Transverse colon (tissue), 4 donors: ENCODE measurements around the gene ZBTB20. TPM values are rescaled to one million over a fixed set of nuclear protein-coding genes. Genes with fewer than 3 reads are reported as not detected.
A peak's percentile ranks its signal among the peaks of the same experiment; 100 is the strongest.

Experiments
- DNase-seq: peaks from one replicate; pipeline ENCODE4 v3.0.0-alpha.2; 2019
- H3K27ac ChIP-seq, 4 donors: fragments of 200-600 bp; sonication (generic); 2 replicates each; pipeline ENCODE4 v1.5.1; 2016 to 2018; ENCODE audit warnings: inconsistent platforms in 4 of 4
- H3K27me3 ChIP-seq: fragments of 200-600 bp; sonication (generic); 2 replicates; pipeline ENCODE4 v1.5.1; 2017; ENCODE audit warnings: inconsistent platforms
- H3K36me3 ChIP-seq, 4 donors: fragments of 200-600 bp; sonication (generic); 2 replicates each; pipeline ENCODE4 v1.5.1; 2017 to 2019; ENCODE audit warnings: inconsistent platforms in 4 of 4
- H3K4me1 ChIP-seq, 4 donors: fragments of 200-600 bp; sonication (generic); 2 replicates each; pipeline ENCODE4 v1.5.1; 2017 to 2020; ENCODE audit warnings: inconsistent platforms in 4 of 4
- H3K4me3 ChIP-seq, 4 donors: fragments of 200-600 bp; sonication (generic); 1 replicate in 1 of 4; 2 replicates in 3 of 4; pipeline versions ENCODE4 v1.5.1 to v1.6.1; 2017 to 2019; ENCODE audit warnings: inconsistent platforms in 4 of 4
- H3K9me3 ChIP-seq, 2 donors: fragments of 200-600 bp; sonication (generic); 2 replicates each; pipeline ENCODE4 v1.5.1; 2017 to 2019; ENCODE audit warnings: inconsistent platforms in 2 of 2
- CTCF ChIP-seq, 5 experiments: fragments of 200-600 bp in 3 of 5; fragments of 450-650 bp in 2 of 5; sonication (generic) in 3 of 5; IDR thresholded peaks; 1 replicate in 2 of 5; 2 replicates in 3 of 5; pipeline ENCODE4 v1.5.1; 2016 to 2017; ENCODE audit warnings: antibody characterized with exemption in 5 of 5, inconsistent platforms in 3 of 5, mild to moderate bottlenecking in 2 of 5, moderate library complexity in 1 of 5
- EP300 ChIP-seq: sonication (generic); formaldehyde crosslinking; IDR thresholded peaks from one replicate; pipeline ENCODE4 v1.6.1; 2017; ENCODE audit warnings: antibody characterized with exemption, low read depth
- POLR2A ChIP-seq: fragments of 450-650 bp; IDR thresholded peaks from one replicate; pipeline ENCODE4 v1.6.1; 2016; ENCODE audit warnings: antibody characterized with exemption, mild to moderate bottlenecking, moderate library complexity
- POLR2AphosphoS5 ChIP-seq, 3 donors: sonication (generic); formaldehyde crosslinking; IDR thresholded peaks; one replicate each; pipeline ENCODE4 v1.6.1; 2016; ENCODE audit warnings: antibody characterized with exemption in 3 of 3
- WGBS, 2 donors: methylation state at CpG; one replicate each; pipeline ENCODE4 v1.1.5; 2018; ENCODE audit warnings: low coverage in 1 of 2; 5-methylcytosine and 5-hydroxymethylcytosine counted together
- in situ Hi-C, 4 donors: fragments of 200-750 bp; cut with MboI; loops; one replicate each; pipeline versions ENCODE4 v1.15.0 to v1.15.1; 2017; ENCODE audit warnings: low sequenced_read_pairs in 3 of 4, low pct_ligation_motif_present in 1 of 4, low pct_unique_long_range_greater_than_20kb in 1 of 4
- intact Hi-C: fragments of 100-400 bp; cut with DNase I; formaldehyde crosslinking; loops from one replicate; pipeline ENCODE4 v1.15.1; 2023; ENCODE audit warnings: low total_unique reads
- total RNA-seq, 4 donors: library from RNA; depleted of rRNA; stranded (reverse); fragments of >200 nt; gene quantifications; one replicate each; pipeline ENCODE4 v1.1.0, GENCODE V29; 2016

Gene ZBTB20
- total RNA-seq, 4 donors from 2014 or later: 44.6 to 50.5 (median 46.4) TPM

DNA sequence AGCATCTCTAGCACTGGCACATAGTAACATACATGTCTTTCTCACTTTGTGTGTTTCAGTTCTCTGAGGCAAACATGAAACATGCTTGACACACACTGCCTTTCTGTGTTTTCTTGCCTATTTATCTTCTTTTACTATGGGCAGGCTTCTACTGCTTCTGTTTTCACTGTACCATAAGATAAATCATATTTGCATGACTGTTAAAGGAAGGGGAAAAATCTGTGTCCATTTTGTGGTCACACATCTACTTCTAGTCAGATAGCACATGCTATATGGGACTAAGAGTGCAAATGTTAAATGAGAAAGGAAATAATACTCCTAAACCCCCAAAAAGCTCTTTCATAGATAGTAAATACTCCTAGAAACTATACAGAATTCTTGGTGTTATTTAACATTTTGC, 386.4 kb downstream of the ZBTB20 start:
- DNase-seq: no peak
- no peak for TF ChIP-seq CTCF (IDR thresholded peaks at IDR 0.05)
- TF ChIP-seq EP300: no peak
- no peak for TF ChIP-seq POLR2A
- no peak for TF ChIP-seq POLR2AphosphoS5 (IDR thresholded peaks at IDR 0.05)
- Histone ChIP-seq H3K36me3 (no peaks in the 10 kb centered on the region), H3K27me3 (no peaks in the 10 kb centered on the region), H3K4me1 (peaks cover 0 to 29% (median 11%) of the 10 kb centered on the region in 4 donors), H3K4me3 (no peak overlapping the region), H3K27ac (no peak overlapping the region), H3K9me3 (no peaks in the 10 kb centered on the region)
- intact Hi-C loops: no loop called here
- in situ Hi-C loops: no loop called here

- in situ Hi-C loops: no loop called here
- Histone ChIP-seq H3K36me3 (no peaks in the 10 kb centered on the region), H3K4me1 (peaks cover 0 to 17% (median 3%) of the 10 kb centered on the region in 4 donors), H3K4me3 (peak overlapping the region in 3 of 4 donors; percentile 2 to 7 (median 4)), H3K9me3 (no peaks in the 10 kb centered on the region), H3K27ac (peak overlapping the region; percentile 10 to 42 (median 27)), H3K27me3 (no peaks in the 10 kb centered on the region)
- WGBS, 2 donors: 46 to 83% methylated on average over 8 of the region's 8 CpGs
- DNase-seq: no peak
- no peak for TF ChIP-seq CTCF (IDR thresholded peaks at IDR 0.05)
- TF ChIP-seq POLR2AphosphoS5 (IDR thresholded peaks at IDR 0.05): no peak
- no peak for TF ChIP-seq POLR2A
- no peak for TF ChIP-seq EP300
- intact Hi-C loops: no loop called here
Observed at GRCh38 chr3:114758831-114759699, 388.0 kb downstream of the ZBTB20 start.

DNA sequence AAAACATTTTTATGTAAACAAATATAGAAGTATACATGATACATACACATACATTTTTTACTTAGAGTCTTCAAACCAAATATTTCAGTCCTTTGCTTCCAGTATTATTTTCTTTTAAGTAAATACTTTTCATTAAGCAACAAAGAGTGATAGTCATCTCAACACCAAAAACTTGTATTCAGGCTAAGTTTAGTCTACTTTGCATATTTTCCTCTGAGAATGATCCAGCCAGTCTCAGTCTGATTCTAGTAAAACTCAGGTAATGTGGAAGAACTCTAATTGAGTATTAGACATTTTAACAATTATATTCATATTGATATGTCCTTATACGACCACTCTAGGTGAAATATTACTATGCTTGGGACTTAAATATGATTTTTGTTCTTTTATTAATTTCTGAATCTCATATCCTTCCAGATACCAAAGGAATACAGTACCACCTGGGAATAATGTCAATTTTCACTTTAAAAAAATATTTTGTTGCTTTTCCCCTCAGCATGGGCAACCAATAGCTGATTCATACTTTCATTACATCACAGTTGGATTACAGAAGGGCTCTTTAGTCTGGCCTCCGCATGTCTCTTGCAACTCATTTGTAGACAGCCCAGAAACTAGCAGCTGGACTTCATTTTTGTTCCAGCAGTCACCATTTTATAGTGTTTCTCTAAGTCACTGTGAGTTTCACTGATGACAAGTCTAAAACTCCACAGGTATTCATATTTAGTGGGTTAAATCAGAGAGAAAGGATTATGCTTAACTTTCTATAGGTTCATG, 390.4 kb downstream of the ZBTB20 start:
- no peak for DNase-seq
- 69 to 100% methylated on average over 1 to 2 of the region's 2 CpGs for WGBS, 2 donors
- in situ Hi-C loops: no loop called here
- Histone ChIP-seq H3K4me1 (peaks cover 0 to 13% (median 1%) of the 10 kb centered on the region in 4 donors), H3K36me3 (no peaks in the 10 kb centered on the region), H3K4me3 (no peak overlapping the region), H3K27me3 (no peaks in the 10 kb centered on the region), H3K27ac (peak overlapping the region in 3 of 4 donors; percentile 2 to 21 (median 11)), H3K9me3 (no peaks in the 10 kb centered on the region)
- intact Hi-C loops: no loop called here
- peak in 1 of 3 donors; percentile 41 for TF ChIP-seq POLR2AphosphoS5 (IDR thresholded peaks at IDR 0.05)
- no peak for TF ChIP-seq EP300

- intact Hi-C loops: loop anchor here (1.0 kb wide), 1 partner anchor 14 kb away; no protein-coding TSS in a partner anchor
- Histone ChIP-seq H3K27me3 (no peaks in the 10 kb centered on the region), H3K4me3 (peak overlapping the region in 3 of 4 donors; percentile 0 to 24 (median 19)), H3K36me3 (no peaks in the 10 kb centered on the region), H3K27ac (peak overlapping the region; percentile 43 to 80 (median 68)), H3K4me1 (peaks cover 0 to 27% (median 15%) of the 10 kb centered on the region in 4 donors), H3K9me3 (no peaks in the 10 kb centered on the region)
- in situ Hi-C loops: no loop called here
- DNase-seq: no peak
- WGBS, 2 donors: 19 to 37% methylated on average over 3 of the region's 3 CpGs
- no peak for TF ChIP-seq CTCF (IDR thresholded peaks at IDR 0.05)
- TF ChIP-seq POLR2A: no peak
- no peak for TF ChIP-seq EP300
- no peak for TF ChIP-seq POLR2AphosphoS5 (IDR thresholded peaks at IDR 0.05)
Observed at GRCh38 chr3:114746502-114746901, 400.6 kb downstream of the ZBTB20 start.
